HG03097 (cell line): ENCODE data around the gene ABCC4.

Source experiments
- ATAC-seq: cut with Tn5 transposase; IDR thresholded peaks from one replicate; pipeline ENCODE4 v1.9.1; 2021; ENCODE audit not compliant: unreplicated experiment, low FRiP score

ABCC4 gene

DNA sequence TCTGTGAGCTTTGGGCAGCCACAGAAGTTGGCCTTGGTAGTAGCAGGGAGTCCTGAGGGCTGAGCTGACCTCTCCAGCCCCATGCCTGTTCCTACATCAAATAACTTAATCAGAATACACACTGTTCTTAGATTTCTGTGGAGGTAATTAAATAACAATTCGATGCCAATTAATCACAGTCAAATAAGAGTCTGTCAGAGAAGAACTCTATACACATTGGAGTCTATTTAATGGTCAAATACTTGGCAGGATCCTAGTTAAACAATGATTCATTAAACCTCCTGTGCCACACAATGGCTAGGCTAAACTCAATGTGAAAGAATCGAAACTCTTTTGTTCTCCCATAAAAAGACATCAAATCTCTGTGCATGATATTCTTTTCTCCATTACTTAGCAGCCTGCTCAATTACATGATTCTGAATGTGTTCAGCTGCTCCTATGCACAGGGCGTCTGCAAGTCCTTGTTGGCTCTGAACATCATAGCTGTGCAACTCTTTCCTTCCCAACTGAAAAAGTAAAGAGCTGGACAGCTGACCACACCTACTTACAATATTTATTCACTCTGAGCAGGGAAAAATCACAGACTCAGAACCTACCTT lies 173.1 kb downstream of the ABCC4 start:
- no peak for ATAC-seq

DNA sequence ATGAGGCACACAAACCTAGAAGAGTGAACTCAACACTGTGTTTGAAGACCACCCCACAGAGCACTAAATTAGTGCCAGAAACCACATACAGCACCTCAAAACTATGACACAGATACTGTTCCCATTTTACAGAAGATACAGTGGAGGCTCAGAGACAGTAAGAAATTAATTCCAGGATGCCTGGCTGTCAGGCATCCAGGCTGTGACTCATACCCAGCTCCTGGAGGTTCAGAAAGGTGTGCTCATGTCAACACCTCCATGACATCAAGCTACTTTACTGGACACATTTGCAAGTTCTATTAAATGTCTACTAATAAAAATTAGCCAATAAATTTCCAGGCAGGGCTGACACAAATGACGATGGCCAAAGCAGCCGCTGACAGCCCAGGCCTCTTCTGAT lies 176.3 kb downstream of the ABCC4 start:
- no peak for ATAC-seq

DNA sequence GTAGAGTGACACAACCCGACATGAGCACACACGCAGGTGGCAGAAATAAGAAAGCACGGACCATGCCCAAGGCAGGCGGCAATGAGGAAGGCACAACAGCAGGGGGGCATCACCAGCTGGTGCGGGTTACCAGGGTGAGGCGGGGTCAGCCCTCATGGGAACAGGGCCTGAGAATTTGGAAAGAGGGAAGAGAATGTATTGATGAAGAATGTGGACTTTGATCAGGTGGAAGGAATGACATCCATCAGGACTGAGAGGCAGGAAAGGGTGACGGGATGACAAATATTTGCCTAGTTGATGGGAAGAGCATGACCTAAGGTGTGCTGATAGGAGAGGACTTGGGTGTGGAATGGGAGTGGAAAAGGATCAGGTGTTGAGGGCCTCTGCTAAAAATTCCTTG lies 177.5 kb downstream of the ABCC4 start:
- ATAC-seq: no peak

DNA sequence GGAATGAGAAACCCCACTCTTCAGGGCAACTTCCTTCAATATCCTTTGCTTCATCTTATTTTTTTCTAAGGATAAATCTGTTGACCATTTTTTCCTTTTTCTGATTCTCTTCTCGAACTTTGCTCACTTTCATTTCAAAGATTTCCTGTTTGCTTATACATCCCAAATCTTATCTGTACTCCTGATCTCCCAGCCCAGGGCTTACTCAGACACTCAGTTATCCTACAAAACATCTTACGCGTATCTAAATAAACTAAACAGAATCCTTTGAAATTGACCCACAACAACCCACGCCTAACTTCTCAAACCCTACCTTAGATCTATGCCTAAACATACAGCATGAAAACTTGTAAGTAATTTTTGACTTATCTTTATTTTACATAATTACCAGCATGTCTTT lies 179.2 kb downstream of the ABCC4 start:
- ATAC-seq: no peak

DNA sequence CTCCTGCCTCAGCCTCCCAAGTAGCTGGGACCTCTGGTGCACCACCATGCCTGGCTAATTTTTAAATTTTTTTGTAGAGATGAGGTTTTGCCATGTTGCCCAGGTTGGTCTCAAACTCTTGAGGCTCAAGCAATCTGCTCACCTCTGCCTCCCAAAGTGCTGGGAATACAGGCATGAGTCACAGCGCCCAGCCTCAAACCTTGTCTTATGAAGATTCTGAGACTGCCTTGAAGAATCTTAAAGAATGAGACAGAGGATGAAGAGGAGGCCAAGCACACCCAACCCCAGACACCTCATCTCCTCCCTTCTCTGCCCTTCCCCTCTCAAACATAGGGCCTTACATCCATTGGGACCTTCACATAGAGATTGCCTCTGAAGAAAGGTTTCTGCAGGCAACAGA lies 179.7 kb downstream of the ABCC4 start:
- no peak for ATAC-seq

DNA sequence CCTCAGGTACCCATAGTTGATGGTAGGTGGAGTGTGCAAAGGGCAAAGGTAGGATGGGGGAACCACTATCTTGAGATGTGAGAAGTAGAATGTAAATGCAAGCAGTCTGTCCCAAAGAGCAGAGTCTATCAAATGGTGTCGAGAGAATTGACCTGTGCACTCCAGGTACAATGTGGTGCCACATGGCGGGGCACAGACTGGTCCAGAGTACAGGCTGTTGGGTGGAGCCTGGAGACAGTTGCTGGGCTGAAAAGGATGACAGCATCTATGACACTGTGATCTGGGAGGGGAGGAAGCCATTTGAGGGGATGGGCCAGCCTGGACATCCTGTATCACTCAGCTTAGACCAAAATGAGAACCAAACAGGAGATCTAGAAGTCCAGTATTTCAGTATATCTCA lies 180.6 kb downstream of the ABCC4 start:
- ATAC-seq: no peak

DNA sequence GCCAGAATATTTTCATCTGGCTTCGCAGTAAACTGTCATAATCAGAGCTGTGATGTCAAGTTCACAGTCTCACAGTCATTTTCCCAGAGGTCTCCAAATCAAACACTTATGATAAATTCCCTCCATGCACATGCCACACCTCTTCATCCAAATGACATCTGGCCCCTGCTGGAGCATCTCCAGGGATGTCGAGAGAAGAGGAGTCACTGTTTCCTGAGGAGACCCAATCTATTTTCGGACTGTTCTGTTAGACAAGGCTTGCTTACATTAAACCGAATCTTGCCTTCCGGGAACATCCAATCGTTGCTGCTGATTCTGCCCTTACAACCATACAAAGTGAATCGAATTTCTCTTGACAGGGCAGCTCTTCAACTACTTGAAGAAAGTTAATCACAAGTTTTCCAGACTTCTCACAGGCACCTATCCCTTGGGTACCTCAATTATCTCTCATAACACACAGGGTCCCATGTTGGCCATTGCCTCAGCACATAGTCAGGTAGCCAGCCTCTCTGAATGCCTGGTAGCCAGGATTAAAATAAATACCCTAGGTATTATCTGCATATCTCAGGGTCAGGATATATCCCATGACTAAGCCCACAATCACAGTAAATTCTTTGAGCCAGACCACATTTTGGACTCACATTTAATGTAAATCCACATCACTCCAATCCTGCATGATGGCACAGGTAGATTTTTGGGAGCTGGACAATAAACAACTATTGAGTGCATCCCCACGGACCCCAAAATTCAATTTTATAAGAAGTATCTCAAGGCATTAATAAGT lies 182.5 kb downstream of the ABCC4 start:
- no peak for ATAC-seq

DNA sequence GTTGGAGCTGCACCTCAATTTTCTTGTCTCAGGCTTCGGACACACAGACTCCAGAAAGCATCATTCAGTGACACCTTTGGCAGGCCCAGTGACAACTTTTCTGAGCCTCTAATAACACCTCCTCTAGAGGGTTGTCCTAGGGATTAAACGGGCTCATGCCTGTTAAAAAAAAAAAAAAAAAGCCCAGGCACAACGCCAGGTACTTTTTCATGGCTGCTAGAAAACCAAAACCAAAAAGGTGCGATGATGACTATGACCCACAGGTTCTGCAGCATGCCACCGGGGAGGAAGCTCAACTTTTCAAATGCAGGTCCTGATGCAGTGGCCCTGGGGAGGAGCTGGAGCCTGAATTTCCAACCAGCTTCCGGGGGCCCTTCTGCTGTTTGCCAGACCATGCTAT lies 184.2 kb downstream of the ABCC4 start:
- no peak for ATAC-seq

DNA sequence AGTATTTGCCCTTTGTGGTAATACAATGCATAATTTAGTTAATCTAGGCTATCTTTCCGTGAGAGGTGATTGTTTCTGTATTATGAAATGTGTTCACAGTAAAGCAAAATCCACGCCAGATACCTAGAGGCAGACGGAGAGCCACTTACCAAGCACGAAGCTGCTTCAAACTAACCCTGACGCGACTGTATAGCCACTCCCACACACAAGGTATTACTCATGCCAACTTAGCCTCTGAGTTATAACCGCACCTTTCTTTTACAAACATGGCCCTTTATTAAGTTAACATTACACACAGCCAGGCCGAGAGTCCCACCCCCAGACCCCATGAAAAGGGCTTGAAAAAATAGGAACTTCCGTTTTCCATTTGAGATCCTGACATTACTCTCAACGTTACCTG lies 185.7 kb downstream of the ABCC4 start:
- ATAC-seq: no peak

DNA sequence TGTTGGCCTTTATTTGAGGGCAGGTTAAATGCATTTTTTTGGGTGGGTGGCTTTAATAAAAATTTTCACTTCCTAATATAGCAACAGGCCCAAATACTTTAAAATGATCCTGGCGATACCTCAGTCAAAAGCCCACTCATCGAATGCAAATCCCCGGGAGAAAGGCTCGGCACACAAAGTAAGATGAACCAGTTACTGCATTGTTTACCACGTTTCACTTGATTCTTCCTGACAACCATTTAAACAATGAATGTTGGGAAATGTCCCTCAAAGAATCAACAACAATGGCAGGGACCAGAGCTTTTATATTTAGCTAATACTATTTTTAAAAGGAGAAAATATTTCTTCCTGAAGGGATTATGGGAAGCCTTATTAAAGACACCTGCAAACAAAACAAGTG lies 187.7 kb downstream of the ABCC4 start:
- ATAC-seq: no peak

DNA sequence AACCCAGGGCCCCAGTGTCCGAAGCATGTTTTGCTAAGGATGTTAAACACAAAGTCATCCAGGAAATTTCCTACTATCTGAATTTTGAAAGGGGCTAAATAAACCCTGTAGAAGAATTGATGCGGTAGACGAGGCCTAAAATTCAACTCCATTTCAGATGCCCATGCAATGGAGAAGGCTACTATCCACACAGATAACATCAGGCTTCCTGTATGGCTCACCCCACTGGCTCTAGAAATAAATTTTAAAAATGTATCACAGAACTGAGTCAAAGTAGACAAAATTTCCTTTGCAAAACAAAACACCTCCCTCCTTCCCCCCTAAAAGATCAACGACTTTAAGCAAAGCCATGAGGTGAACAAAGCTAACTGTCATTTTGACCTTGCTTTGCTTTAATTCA lies 188.4 kb downstream of the ABCC4 start:
- ATAC-seq: no peak

DNA sequence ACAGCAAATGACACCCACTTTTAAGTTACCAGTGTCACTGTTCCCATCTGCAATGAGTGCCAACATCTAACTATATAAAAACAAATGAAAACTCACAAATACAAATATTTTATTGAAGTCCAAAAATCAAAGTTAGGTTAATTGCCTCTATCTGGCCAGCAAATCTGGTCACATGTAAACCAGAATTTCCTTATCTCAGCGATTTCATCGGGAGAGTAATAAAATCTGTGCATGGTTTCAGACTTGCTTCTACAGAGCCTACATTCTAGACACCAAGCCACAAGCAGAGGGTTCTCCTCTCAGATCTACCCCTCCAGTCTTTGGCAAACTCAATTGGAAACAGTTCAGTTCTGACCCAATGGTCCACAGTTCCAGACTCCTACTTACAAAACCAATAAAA lies 189.6 kb downstream of the ABCC4 start:
- ATAC-seq: no peak

DNA sequence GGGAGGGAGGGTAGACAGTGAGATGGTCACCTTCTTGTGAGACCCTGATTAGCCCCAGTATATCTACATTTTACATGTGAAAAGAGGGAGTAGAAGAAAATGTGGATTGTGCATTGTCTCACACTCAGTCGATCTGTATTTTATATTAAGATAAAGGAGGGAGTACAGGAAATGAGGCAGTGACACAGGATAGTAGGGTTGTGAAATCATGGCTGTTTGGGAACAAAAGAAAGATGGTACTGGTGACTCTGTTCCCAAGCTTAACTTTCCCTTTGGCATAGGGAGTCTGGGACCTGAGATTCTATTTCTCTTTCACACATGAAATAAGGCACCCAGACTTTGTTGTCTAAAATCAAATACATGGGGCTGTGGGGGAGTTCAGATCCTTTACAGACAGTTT lies 194.7 kb downstream of the ABCC4 start:
- ATAC-seq: no peak

DNA sequence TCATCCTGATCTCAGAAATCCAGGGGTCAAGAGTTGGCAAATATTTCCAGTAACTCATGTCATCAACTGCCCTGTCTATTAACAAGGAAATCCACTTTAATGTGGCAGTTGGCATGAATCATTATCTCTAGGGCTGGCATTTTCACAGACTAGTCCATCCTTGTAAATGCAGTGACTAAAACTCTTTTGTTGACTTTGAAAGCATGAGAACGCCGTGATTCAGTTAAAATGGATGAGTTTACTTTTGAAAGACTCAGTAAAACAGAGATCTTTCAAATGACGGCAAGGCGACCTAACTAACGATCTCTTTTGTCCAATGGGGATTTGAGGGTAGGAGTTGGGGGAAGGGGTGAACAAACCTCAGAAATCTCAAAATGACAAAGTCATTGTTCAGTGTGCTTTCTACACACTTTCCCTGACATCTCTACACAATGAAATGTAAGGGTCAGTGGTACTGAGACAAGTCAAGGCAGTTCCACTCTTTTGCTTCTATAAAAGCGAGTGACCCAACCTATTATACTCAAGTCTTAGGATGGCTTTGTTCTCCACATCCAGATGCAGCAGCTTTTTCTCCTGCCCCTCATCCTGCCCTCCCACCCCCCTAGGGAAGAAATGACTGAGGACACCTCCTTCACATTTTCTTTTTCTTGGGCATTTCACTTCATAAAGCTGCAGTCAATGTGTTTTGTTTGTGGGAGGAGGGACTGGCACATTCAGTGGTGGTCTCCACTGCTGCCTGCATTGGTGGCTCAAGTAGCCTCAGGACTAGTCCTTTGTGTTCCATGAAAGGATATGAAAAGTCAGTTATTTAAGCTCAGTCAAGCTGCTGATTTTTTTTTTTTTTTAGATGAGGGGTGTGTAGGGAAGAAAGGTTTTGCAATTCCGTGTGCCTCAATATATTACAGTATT lies 200.5 kb downstream of the ABCC4 start:
- ATAC-seq: no peak

DNA sequence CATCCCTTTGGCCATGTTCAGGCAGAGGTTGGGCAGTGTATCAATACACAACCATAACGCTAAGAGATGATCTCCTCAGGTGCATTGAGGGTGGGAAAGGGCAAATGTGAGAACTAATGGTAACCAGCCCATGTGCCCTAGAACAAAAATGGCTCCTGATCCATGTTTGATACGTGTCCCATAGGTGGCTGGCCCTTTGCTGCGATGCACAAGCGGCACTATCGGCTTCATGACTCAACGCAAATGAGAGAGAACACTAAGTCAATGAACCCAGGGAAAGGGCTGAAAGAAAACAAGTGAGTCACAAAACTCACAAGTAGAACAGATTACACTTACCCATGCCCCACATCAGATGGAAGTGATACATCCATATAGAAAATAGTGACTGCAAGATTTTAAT lies 201.7 kb downstream of the ABCC4 start:
- ATAC-seq: no peak

DNA sequence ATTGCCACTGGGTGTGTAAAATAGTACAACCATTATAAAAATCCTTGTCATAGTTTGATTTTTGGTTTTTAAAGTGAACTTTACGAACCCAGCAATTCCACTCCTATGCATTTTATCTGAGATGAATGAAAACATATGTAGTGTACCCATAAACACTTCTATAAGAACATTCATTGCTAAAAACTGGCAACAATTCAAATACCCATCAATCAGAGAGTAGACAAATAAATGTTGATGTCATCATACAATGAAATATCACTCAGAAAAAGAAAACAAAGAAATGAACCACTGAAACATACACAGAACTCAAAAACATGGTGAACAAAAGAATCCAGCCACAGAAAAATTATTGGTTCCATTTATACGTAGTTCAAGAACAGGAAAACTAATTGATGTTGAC lies 202.3 kb downstream of the ABCC4 start:
- no peak for ATAC-seq

DNA sequence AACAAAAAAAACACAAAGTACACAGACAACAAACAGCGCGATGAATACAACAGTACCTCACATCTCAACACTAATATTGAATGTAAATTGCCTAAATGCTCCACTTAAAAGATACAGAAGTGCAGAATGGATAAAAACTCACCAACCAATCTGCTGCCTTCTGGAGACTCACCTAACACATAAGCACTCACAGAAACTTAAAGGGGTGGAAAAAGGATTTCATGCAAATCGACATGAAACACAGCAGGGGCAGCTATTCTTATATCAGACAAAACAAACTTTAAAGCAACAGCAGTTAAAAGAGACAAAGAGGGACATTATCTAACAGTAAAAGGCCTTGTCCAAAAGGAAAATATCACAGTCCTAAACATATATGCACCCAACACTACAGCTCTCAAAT lies 209.5 kb downstream of the ABCC4 start:
- ATAC-seq: no peak

DNA sequence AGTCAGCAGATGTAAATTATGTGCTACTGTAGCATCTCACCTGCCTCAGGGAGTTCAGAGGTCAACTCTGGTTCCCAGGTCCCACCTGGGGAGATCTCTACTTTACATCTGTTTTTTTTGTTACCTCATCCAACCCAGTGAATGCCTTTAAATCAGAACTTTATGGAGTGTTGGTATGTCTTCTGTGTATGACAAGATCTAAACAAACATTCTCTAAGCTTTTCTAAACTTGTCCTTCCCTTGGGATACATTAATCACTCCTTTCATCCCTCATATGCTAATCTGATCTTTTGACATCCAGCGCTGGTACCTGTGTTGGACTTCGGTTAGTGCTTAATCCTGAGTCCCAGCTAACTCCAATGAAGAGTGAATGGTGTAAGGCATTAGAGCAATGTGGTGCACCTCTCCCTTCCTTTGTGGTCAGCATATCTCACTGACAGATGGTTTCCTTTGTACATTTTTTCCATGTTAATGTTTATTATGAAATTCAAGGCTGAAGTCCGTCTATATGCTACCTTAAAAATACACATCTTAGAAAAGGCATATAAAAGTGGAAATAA lies 213.4 kb downstream of the ABCC4 start:
- no peak for ATAC-seq

DNA sequence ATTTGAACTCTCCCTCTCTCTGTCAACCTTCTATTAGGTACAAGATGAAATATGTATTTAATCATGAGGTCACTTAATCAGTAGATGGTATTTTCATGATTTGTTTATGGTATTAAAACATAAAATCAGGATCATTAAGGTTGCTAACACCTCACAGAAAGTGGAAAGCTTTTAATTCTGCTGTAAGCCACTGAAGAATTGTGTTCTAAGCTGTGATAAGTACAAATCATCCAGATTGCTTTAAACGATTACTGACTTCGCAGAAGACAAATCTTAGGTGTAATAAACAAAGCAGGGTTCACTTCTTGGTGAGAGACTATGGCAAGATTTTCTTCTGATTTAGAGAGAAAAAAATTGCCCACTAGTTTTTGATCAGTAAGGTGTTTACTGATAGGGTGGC lies 214.5 kb downstream of the ABCC4 start:
- ATAC-seq: no peak

DNA sequence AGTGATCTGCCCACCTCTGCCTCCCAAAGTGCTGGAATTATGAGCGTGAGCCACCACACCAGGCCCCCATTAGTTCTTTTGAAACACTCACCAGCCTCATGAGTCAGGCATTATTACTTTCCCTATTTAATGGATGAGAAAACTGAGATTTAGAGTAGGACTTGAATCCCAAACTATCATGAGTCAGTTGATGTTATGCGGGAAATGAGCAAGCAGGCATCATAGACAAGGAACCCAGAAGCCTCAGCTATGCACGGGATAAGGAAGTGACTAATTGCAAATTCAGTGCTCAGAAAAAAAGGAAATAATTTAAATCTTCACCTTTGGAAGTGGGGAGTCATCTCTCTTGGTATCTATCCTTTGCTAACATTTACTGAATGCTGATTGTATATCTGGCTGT lies 217.5 kb downstream of the ABCC4 start:
- no peak for ATAC-seq

DNA sequence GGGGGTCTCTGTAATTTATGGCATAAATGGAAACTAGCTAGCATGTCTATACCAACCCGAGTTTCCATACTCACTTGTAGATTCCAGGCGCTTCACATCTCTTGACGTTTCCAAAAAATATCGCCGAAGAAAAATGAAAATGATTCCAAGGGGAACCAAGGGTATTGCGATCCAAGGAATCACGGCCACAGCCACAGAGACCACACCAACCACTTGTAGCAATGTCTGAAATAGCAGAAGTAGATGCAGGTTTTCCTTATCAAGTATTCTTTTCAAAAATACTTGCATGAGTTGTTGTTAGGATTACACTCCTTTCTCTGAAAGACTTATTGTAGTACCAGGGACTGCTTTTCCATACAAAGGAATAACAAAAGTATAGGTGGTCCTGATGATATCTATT lies 218.2 kb downstream of the ABCC4 start:
- no peak for ATAC-seq
